Kidney glomerular epithelial cell (primary cell): ENCODE measurements around the gene TIGAR.

Experiments
- DNase-seq: peaks from one replicate; lab custom pipeline; 2025; lab: John Stamatoyannopoulos, UW

TIGAR gene

DNA sequence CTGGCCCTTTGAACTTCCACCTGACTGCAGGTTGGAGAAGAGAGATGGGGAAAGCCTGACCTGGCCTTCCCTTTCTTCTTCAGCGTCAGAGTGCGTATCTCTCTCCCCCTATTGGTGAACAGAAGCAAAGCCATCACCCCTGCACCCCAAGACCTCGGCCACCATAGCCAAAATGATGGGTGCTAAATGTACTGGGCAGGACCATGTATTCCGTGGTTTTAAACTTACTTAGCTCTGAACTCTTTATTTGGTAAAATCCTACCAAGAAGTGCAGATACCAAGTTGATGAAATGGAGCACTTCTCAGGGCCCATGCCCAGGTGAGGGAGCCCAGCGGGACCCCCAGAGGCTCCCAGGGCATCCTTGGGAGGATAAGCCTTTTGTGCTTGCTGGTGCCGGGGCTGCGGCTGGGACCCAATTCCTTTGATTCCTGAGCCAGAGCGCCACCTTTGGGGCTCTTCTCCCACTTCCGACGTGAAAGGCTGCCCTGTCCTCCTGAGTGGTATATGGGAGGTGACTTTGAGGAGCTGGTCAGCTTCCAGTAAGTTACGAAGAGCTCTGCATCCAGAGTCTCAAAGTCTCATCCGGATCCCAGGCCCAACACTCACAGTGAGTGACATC, 38.0 kb upstream of the TIGAR start:
- no peak for DNase-seq

DNA sequence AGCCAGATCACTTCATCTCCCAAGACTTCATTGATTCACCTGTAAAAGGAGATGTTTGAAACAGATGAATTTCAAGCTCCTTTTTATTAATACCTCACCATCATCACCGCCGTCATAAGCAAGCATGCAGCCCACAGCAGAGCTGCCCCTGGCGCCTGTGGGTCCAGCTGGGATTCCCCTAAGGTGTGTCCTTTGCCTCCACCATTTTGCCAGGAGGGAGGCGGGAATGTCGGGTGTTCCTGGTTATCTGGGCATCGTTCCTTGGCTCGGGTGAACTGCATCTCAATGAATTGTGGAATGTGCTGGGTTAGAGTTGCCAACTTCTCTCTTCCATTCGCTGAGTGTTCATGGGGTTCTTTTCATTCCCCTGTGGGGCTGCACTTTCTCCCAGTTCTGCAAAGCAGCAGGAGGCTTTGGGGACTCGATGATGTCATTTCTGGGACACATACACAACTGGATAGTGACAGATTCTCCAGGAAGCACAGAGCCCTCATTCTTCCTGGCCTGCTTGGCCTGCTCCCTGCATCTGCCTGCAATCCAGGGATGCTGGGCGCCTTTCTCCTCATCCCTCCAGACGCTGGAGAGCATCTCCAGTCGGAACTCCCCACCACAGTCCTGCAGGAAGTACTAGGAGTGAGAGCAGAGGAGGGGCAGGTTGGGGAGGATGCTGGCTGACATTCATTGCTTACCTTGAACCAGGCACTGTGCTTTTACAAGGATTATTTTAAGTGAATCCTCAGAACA, 37.3 kb upstream of the TIGAR start:
- DNase-seq = no peak

DNA sequence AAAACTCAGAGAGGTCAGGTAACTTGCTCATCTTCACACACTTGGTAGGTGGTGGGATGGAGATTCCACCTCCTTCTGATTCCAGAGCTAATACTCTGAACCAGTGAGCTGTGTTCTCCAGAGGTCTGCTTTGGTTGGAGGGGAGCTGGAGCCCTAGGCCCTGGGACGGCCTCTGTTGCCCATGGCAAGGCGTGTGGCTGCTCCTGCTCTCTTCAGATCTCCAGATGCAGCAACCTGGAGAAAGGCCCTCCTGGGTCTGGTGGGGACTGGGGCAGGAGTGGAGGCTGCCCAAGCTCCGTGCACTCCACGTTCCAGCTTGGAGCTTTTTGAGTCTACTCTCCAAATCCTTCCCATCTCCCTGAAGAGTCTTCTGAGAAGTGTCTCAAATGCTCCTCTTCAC, 36.7 kb upstream of the TIGAR start:
- no peak for DNase-seq

DNA sequence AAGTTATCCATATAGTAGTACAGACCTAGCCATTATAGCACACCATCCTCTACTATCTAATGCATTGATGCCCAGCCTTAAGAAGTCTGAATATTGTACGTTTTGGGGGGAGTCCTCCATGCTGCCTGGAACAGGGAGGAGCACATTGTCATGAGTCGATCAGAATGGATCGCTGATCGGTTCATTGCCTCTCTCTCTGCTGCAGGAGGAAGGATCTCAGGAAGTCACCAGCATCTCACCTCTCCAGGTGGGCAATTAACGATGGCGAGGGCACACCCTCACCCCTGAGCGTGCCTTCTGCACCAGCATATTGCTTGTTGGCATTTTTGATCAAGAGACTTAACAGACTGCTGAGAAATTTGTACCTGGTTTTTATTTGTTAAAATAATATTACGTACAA, 35.9 kb upstream of the TIGAR start:
- no peak for DNase-seq

DNA sequence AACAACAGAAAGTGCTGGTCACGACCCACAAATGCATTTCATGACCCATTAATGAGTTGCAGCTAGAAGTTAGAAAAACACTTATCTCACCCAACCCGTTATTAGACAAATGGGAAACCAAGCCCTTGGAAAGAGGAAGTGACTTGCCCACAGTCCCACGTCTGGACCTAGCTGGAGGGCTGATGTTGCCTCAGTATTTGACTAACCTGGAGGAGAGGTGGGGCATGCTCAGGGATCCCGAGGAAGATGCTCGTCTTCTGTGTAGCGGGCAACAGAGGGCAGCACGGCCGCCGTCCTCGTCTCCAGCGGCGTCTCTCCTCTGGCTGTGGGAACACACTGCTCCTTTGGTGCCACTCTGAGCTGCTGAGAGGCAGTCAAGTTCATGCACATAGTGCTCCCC, 34.8 kb upstream of the TIGAR start:
- no peak for DNase-seq

DNA sequence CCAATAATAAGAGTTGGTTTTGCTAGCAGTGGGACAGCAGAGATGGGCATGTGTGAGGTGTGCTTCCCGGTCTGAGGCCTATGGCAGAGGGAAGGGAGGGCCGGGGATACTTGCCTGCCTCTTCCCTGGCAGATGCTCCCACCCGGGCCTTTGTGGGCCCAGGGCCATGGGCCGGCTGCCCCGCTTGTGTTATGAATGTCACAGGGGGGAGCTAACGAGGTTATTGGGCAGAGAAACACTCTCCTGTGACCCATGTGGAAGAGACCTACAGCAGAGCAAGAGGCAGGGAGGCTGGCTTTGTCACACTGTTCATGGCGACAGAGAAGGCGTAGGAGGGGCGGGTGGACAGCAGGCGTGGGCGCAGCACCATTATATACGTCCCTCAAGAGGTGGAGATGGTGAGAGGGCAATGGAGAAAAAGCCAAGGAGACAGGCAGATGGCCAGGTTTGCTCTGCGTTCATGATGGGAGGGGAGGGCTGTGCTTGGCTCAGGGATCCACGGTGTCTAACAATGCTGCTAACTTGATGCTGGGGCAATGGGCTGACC, 34.2 kb upstream of the TIGAR start:
- DNase-seq = no peak

DNA sequence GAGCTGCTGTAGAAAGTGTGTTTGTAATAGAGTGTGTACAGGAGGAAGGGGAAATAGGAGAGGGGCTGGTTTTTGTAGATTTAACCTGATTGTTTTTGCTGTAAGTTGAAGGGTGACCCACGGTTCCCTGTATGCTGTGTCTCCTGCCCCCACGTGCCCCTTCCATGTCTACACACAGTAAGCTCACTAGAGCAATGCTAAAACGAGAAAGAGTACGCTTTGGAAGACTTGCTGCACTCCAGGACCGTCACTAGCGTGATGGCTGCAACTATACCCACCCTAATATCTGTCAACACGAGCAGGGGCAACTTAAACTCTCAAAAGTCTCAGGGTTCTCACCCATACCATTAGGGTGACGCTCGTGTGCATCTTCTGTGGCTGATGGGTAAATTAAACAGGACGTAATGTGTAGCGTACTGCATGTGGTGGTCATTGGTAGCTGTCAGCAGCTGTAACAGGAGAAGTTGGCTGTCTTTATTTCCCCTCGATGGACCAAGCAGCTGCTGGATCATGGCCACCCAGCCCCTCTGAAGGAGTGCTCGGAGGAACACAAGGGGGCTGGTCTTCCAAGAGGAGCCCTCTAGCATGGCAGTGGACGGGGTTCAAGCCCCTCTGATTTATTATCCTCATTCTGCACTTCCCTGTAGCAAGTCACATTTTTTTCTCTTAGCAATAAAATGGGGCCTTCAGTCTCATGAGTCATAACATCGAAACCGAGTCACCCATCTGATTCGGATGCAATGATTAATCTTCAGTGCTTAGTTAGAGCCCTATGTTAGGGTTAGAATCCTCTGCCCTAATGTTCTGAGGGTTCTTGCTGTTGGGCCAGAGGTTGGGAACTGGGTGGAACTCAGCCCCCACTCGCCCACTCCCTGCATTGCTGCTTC, 33.4 kb upstream of the TIGAR start:
- no peak for DNase-seq

DNA sequence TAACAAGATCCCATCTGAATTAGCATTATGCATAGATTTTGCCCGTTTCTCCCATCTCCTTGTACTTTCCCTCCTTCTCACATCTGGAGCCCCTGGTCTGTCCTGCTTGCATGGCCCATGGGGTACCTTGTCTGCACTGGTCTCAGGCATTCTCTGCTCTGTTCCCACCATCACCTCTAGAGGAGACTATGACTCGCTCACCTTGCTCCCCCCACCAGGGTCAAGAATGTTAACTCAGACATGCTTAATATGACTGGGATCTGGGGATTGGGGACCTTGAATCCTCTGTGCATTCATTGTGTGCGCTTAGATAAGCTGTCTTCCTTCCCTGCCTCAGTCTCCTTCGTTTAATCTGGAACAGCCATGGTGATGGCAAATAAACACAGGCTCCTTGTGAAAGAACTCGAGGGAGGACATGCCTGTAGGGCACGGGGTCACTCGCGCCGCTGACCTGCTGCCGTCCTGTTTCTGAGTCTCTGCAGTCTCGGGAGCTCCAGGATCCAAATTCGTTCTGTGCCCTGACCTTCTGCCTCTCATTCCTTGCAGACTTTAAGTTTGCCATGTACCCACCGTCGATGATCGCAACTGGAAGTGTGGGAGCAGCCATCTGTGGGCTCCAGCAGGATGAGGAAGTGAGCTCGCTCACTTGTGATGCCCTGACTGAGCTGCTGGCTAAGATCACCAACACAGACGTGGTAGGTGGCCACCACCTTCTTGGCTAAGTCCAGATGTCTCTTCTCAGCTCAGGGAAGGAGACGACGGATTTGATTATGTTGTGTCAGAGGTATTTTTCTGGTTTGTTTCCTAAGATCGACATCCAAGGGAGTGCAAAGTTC, 32.5 kb upstream of the TIGAR start:
- DNase-seq = no peak

DNA sequence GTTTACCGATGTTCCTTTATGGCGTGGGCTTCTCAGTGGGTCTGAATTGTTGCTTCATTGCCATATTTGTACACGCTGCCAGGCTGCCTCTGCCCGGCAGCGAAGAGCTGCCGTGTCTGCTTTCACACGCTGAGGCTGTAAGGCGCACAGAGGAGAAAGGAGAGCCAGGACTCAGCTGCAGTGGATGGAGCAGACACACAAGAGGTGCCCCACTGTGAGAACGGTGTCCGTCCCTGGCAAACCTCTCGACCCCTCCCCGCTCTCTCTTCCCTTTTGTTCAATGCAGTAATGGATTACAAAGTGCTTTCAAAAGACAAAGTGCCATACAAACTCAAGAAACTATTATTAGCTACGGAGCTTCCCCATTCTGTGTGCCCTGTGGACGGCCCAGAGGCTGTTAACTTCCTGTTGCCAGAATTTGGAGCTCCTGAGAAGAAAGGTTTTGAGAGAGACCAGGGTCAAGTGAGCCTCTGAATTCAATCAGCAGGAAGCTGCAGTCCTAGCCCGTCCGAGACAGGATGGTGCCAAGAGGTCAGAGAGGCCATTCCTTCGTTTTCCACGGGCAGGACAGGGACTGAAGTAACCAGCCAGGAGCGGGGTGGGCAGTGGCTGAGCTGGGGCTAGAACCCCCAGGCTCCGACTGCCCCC, 31.7 kb upstream of the TIGAR start:
- DNase-seq = no peak

DNA sequence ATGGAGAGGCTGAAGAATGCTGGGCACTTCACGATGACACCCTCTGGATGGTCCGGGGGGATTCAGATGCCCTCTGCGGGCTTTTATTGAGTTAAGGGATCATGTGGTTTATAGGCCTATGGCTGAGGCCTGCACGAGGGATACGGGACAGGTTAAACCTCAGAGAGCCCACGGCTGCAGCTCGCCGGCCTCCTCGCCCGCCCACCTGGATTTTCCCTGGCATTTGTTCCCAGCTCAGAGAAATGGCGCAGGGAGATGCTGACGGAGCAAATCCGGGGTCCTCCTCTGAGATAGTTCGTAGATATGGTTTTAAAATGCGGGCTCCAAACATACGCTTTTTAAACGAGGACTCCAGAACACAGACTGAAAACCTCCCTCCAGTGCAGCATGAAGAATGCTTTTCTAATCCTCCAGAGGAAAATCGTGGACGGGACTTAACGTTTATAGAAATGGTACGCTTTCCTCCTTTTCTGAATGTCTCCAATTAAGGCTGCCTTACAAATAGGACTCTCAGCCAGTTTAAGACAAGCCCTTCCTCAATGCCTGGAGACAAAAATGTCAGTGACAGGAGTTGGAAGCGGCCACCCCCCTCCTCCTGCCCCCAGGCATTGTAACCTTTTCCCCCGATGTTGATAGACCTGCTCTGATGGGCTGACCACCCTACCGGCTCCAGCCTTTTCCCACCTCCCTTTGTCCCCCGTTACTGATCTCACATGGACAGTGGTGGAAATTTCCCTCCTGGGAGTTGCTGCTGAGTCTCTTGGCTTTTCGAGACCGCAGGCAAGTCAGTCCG, 30.8 kb upstream of the TIGAR start:
- DNase-seq = no peak

DNA sequence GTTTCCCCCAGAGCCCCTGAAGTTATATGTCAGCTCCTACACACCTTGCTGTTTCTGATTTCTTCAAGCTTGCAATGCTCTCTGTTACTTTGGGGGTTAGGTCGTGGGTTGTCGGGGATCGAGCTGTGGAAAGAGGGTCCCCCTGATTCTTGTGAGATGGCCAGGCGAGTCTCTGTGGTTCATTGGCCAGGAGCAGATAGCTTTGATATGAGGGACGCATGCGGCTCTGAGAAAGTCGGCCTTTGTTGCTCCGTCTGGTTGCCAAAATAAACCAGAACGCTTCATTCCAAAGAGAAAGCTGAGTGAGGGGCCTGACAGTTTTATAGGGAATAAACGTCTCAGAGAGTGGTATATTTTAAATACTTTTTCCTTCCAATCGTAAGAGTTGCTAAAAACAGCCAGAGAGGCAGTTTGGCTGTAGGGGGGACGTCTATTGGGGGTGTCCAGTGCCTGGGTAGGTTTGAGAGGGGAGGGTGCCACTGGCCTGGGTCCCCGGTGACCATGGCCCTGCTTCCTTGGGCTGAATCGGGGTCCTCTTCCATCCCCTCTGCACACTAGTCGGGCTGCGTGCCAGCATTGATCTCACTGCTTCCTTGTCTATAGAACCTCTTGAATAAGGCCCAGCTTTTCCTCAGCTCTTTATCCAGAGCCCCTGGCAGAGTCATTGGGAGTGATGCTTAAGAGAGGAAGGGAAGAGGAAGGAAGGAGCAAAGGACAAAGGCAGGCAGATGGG, 28.5 kb upstream of the TIGAR start:
- no peak for DNase-seq

DNA sequence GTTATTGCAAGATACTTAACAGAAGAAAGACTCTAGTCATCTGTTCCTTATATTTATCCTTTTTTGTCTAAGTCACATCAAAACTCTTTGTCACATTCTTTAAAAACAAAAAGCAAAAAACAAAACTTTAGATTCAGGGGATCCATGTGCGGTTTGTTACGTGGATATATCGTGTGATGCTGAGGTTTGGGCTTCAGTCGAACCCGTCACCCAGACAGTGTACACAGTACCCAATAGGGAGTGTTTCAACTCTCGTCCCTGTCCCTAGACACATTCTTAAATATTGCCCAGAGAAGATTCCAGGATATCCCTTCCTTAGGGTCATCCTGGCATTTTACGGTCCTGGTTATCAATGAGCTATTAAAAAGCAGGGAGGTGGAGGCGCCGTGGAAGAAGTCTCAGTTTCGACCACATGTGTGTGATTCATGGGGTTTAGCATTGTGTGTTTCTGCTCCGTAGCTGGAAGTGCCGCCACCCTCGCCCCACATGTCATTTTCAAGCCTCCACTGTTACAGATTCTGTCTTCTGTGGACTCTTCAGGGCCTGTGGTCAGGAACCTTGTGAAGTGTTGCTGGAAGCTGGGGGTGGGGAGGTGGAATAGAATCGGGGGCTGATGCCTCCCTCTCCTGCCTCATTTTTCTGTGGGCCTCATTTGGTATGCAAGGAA, 27.6 kb upstream of the TIGAR start:
- no peak for DNase-seq

DNA sequence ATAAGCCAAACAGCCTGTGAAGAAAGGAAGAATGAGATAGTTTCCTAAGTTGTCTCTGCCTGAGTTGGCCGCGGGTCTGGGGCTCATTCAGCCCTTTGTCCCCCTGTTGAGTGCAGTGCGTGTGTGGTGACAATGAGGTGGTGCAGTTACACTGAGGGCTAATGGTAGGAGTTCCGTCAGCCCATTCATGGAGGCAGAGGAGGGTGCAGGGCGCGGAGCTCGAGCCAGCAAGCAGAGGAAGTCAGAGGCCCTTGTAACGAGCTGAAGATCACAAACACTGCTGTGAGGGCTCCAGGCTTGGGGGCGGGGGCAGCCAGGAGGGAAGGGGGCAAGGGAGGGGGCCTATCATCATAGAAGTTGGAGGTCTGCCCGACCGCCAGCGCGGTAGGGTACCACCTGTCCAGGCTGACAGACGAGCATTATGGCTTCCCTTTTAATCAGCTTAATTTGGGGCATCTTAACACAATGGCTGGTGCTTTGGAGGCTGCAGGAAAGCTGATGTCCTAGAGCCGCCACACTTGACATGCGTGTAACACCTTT, 27.0 kb upstream of the TIGAR start:
- DNase-seq = no peak

DNA sequence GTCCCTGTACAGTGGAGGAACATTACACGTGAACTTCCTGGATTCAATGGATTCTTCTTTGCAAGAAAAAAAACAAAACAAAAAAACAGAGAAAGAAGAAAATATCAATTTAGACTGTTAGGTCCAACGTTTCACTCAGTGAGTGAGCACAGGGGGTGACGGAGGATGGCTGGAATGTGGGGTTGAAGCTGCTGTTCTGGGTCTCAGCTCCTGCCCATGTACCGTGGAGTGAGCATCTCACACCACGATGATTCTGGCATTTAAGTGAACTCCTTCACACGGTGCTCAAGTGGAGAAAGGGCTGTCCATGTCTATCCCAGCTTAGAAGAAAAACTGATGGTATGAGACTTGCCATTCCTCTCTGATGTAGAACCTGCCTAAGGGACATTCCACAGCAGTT, 24.3 kb upstream of the TIGAR start:
- DNase-seq = no peak

DNA sequence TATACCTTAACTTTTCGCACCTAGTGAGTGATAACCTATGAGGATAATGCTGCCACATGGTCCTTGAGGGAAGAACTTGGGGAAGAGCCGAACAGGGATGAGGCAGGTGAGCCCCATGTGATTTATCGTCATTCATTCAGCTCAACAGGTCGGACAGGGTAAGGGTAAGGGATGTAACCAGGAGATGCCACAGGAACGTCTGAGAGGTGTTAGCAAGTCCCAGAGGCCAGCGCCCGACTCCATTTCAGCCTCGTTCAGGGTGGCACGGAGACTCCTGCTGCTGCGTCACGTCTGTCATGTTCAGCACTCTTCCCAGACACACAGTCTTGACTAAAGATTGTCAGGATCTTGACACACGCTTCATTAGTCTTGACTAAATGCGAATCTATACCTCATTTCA, 23.4 kb upstream of the TIGAR start:
- DNase-seq = no peak

DNA sequence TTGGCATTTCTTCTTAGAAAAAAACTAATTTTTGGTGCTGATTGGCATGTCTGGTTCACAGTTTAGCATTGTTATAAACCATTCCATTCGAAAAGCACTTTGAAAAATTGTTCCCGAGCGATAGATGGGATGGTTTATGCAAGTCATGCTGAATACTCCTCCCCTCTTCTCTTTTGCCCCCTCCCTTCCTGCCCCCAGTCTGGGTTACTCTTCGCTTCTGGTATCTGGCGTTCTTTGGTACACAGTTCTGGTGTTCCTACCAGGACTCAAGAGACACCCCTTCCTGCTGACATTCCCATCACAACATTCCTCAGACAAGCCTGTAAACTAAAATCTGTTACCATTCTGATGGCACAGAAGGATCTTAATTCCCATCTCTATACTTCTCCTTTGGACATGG, 20.1 kb upstream of the TIGAR start:
- no peak for DNase-seq

DNA sequence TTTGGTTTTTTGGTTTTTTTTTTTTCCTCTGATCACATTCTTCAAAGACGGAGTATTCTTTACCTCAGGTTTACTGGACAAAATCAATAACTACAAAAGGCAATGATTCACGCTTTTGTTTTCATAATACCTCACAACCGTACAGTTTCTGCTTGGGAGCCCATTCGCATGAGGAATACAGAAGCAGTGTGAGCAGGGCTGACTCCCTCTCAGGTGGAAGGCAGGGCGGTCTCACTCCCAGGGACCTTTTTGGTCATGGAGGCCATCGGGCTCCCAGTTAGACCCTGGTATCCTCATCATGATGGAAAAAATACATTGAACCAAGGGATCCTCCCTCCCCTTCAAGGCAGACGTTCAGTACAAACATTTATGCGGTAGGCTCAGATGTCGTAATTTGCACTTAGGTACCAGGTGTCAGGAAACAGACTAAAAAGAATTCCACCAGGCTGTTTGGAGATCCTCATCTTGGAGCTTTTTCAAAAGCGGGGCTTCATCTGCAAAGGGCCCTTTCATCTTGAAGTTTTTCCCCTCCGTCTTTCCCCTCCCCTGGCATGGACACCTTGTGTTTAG, 19.0 kb upstream of the TIGAR start:
- DNase-seq = no peak

DNA sequence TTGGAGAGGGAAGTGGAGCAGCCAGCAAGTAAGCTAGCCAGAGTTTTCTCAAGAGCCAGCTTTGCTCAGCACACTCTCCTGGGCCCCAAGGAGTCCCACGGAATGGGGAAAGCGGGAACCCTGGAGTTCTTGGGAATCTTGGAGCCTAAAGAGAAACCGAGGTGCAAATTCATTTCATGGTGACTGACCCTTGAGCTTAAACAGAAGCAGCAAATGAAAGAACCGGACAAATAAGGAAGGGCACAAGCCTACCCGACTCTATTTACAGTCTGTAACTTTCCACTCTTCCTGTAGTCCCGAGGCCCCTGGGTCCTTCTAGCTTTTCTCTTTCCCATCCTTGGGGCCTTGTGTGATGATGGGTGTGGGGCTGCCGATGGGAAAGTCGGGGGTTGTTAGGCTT, 18.1 kb upstream of the TIGAR start:
- DNase-seq = no peak

DNA sequence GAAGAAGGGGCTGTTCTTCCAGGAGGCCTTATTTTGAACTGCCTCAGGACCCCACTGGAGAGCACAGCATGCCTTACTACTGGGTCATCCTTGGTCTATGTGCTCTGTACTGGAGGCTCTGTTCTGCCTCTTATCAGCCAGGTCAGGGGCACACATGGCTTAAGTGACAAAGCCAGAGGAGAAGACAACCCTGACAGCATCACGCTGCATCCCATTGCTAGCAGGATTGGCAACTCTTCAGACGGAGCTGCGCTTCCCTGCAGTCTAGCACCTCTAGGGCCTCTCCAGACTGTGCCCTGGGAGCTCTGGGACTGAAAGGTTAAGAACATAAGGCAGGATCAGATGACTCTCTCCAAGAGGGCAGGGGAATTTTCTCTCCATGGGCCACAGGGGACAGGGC, 17.3 kb upstream of the TIGAR start:
- DNase-seq = no peak
